NCI-H2196 (cell line): ENCODE results near the gene ULBP3.
"Not testable (repeated sequence)": the region's sequence is repeated elsewhere in the genome, so short reads cannot be mapped to it uniquely, and the experiment has no call there.

Source experiments
- DNase-seq: peaks from one replicate; lab custom pipeline; 2025; ENCODE audit not compliant: unreplicated experiment; lab: John Stamatoyannopoulos, UW

The ULBP3 gene

DNA sequence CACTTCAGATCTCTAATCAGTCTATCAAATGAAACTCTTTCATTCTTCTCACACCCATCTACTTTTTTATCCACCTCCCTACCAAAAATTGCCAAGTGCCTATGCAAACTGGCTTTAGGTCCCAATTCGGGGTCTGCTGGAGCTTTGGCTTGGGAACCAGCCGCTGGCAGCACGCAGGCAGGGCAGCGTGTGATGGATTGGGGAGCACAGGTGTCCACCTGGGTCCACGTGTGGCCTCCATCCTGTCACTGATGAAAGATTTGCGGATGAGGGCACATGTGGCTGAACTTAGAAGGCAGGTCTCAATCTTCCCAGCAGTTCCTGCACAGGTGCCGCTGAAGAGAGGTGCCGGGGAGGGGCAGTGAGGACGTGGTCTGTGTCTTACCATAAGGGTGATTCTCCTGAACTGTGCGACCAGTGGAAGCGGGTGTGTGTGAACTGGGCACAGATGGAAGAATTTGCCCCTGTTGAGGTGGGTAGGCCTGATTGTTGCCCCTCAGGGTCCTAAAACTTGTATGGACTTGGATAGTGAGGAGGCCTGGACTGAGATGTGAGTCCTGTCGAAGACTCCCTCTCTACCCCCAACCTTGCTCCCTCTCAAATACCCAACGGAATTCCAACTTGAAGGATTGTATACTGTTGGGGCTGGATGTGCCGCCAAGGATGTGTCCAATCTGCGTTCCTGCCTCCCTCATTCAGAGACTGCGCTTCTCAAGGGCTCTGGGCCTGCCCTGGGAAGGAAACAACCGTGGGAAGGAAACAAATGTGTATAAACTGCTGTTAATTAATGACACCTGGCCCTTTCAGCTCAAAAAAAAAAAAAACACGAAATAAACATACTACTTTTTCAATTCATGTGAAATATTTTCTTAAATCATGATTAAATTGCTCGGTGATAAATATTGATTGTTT is 25.2 kb downstream of the ULBP3 start:
- DNase-seq, result no peak

DNA sequence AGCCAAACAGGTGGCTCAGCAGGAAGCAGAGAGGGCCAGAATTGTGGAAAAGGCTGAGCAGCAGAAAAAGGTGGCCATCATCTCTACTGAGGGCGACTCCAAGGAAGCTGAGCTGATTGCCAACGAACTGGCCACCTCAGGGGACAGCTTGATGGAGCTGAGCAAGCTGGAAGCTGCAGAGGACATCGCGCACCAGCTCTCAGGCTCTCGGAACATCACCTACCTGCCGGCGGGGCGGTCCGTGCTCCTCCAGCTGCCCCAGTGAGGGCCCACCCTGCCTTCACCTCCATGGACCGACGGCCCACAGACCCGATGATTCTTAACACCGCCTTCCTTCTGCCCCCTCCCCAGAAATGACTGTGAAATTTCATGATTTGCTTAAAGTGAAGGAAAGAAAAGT is 25.8 kb downstream of the ULBP3 start:
- DNase-seq, result no peak

DNA sequence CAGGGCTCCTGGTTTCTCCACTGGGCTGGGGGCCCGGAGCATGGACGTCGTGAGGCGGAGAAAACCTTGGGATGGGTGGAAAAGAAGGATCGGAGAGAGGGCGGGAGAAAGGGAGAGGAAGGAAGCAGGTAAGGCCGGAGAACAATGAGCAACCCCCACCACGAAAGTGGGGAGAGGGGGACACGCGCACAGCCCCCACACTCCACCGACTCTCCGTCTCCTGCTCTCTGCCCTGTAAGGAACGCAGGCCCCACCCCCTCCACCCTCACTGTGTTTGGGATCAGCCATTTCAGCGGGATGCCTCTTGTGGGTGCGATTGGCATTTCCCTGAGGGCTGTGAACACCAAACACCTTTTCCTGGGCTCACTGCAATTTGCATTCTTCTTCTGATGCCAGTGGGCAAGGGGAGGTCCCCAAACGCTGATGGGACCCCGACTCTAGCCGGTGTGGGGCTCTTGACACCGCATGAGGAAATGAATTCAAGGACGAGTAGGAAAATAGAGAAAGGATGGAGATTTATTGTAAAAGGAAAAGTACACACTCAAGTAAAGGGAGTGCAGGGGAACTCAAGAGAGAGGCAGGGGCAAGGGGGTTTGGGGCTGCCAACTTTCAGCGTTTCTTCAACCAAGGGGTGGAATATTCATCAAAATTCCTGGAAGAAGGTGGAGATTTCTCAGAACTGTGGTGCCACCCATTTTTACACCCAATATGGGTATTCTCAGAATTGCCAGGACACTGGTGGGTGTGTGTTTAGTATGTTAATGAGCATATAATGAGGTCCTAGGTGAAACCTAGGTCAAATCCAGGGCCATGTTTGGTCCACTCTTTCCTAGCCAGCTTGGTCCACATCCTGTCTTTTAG is 30.5 kb downstream of the ULBP3 start:
- DNase-seq, result no peak

DNA sequence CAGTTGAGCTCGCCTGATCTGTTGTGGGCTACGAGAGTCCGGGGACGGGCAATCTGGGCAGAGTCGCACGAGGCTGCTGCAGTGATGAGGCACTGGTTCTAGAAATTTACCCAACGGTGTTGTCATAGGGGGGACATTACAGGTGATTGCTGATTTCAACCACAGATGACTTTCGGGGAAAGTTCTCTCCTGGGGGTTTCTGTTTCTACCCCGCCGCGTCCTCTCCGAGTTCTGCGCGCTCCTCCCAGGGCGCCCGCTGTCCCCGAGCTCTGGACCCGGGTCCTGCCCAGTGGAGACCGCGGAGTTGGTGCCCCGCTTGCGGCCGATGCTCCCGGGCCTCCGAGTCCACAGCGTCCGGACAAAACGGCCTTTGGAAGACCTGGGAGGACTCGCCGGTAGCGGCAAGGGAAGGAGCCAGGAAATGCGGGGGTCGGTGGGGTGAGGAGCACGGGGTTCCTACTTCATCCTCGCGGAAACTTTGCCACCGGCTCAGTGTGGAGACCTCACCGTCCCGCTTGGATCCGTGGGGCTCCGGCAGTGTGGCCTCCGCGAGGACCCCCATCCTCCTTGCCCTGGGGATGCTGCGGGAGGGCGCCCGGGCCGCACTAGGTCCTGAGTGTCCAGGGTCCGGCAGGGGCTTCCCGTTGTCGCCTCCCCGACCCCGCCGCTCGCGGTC is 31.3 kb downstream of the ULBP3 start:
- no peak for DNase-seq

DNA sequence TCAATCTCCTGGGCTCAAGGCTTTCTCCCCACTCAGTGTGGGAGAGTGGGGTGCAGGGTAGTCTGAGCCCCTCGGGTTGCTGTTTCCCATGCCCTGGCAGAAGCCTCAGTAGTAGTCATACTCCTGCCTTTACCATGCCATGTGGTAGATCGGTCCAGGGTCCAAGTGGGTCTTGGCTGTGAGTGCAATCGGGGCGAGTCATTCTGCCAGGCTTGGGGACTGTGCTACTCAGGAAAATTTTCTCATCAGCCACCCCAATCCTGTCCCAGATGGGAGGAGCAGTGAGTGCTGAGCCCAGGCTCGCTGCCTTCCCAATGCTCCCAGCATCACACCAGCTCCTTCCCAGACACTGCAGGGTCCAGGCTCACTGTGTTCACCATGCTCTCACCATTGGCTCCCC is 32.8 kb downstream of the ULBP3 start:
- DNase-seq, result no peak

DNA sequence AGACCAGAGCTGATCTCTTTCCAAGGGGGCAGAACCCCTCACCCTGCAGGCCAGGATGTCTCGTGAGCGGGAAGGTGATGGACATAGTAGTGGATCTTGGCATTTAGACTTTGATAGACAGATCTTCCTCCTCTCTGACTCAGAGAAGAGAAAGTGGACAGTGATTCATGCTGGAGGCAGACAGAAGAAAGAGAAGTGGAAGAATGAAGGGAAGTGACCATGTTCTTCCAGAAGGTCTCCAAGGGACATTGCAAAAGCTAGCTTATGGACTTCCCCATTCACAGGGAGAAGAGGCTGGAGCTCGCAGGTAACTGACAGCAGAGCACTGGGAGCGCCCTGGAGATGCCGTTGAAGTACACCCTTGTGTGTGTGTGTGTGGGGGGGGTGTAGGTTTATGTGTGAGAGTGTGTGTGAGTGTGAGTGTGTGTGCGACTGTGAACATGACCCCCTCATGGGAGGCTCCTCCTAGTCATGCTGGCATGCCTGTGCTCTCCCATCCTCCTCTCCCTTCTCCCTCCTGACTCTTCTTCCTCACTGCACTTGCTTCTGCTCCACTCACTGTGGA is 35.6 kb downstream of the ULBP3 start:
- no peak for DNase-seq

DNA sequence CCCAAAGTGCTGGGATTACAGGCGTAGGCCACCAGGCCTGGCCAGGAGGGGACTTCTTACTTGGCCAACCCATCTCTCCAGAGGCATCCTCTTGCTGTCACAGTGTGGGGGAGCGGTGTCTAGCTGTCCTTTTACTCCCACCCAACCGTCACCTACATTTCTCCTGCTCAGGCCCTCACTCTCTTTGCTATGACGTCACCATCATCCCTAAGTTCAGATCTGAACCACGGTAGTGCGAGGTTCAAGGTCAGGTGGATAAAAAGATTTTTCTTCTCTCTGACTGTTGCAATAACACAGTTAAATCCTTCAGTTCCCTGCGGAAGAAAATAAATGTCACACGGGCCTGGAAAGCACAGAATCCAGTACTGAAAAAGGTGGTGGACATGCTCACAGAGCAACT is 36.3 kb downstream of the ULBP3 start:
- no peak for DNase-seq

DNA sequence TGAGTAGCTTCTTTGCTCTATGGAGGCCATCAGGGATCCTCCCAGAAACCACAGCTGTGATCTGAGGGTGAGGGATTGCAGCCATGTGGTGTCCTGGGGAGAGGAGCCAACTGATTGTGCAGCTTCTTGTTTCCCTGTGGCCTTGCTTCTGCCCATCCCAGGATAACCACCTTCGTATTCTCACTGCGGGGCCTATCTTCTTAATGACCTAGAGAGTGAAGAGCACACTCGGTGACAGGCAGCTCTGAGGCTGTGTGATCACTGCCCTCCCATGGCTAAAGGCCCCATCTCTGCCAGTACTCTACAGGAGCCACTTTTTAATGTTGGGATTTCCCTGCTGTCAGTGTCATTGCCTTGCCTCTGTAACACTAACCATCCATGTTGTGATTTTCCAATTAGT is 38.3 kb downstream of the ULBP3 start:
- DNase-seq, result no peak

DNA sequence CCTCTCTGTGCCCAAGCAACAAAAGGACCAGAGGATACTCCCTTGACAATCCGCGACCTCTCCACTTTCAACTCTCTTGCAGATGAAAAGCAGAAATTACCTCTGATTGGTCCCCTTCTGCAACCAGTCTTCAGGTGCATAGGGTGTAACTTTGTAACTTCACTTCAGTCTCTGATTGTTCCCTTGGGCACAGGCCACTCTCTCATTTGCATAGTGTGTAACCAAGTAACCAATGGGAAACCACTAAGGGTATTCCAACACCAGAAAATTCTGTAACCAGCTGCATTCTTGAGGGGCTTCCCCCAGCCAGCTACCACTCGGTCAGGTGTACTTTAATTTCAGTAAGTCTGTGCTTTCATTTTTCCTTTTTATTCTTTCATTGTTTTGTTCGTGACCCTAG is 39.2 kb downstream of the ULBP3 start:
- no peak for DNase-seq

DNA sequence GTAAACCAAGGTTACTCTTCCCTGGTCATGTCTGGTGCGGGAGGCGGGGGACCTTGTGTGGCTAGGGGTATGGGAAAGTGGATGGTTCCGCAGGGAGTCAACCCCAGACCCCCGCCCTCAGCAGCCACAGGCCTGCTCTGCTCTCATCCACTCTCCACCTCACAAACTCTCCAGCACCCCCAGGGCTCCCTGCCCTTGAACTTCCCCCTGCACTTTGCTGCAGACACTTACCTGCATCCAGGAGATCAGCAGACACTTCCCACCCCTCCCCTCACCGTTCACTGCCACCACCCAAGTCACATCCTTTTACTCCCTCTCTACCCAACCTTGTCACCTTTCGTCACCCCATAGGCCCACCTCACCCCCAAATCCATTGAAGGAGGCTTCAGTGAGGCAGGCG is 39.6 kb downstream of the ULBP3 start:
- DNase-seq, result no peak

DNA sequence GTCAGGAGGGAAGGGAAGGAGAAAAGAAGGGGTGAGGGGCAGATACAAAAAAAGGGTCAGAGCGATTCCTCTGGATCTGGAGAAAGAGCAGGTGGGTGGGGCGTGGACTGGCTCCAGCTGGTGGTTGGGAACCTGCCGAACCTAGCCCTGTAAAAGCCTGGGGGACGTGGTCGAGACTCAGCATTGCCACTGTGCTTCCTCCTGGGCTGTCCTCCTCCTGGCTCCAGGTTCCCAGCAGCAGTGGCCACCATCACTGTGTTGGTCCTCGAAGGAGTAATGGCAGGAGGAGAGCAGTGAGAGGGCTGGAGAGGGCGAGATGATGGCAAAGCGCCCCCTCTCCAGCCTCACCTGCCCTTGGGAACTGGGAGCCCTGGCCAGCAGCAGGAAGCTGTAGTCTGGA is 40.1 kb downstream of the ULBP3 start:
- DNase-seq, result no peak

DNA sequence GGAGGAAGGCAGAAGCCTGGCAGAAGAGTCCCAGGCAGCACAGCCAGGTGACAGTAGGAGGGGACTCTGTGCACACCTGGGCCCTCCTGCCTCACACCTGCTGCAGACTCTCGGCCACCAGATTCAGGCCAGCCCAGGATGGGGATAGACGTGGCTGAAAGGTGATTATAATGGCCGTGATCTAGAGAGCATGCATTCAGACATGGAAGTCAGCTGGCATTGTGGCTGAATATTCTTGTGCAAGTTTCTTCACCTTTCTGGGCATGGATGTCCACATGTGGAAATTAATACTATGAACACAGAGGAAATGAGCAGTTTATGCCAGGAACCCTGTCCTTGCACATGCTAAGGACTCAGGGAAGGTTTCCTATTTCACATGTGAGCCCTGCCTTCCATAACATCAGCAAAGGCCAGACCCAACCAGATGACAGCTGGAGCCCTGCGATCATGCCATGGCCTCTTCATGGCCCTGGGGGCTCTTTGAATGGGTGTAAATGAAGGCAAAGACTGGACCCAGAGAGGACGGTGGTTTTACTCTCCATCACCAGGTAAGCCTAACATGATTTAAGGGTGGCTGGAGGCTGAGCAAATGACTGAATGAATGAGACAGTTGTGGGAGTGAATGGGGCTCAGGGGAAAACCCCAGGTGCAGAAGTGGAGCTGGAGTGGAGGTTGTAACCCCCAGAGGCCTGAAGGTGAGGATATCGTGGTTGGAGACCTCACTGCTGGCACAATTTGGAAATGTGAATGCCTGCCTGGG is 40.9 kb downstream of the ULBP3 start:
- DNase-seq, result no peak

DNA sequence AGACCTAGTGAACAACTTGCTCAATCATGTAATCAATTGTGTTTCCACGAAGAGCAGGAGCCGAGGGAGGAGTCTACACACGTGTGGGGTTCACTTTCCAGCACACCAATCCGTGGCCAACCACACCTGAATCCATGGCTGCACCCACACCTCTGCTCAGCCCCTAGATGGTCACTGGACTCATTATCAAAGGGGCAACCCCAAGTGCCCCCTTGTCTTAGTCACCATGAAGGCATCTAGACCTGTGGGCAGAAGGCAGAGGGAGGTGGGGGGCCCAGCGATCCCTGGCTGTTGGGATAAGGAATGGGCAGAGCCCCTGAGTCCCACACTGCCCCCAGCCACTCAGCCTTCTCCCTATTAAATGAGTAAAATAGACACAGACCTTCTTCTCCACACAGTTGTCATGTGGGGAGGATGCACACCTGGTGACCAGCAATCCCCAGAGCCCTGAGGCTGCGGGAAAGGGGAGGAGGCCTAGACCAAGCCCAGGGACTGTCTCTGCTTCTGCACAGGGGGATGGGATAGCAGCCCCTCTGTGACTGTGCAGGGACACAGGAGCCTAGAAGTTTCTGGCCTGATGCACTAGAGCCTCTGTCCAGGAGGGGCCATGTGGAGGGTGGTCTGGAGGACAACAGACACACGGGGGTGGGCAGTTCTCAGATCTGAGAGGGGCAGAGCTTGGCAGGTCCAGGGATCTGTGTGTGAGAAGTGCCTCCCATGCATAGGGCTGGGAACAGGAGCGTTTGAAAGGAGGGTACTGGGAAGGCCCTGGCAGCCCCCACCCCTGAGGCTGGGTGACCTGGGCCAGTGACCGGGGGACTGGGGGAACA is 41.7 kb downstream of the ULBP3 start:
- no peak for DNase-seq

DNA sequence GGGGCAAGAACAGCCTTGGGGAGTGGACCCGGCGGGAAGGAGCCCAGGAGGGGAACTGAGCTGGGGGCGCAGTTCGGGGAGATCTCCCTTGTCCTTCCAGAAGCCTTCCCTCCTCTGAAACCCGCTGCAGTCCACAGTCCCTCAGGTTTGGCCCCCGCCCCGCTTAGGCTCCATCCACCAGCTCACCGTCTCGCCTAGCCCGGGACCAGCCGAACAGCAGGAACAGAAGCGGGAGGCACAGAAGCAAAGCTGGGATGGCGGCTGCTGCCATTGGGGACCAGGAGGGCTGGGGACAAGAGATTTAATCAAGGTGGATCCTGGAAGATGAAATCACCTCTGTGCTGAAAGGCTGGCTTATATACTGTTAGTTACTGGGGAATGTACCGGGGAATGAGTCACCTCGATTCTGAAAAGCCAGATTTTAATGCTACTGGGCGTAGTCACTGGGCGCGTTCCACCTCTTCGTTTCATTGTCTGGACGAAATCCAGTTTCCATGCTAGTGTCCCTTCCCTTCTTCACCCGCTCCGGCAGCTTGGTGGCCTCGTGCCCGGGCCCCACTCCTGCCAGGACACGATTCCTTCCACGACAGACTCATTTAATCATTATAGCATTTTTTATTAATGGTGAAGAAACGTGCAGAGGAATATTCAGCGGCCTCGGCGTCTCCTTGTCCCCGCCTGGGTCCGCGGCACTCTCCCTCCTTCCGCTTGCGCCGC is 43.6 kb downstream of the ULBP3 start, which contains the start of gene RAET1L:
Gene RAET1L, minus strand, starts transcription at position 332 of the 717 bp plus-strand sequence. Its CDS starts 61 bp downstream, at position 271.
- DNase-seq, result no peak

DNA sequence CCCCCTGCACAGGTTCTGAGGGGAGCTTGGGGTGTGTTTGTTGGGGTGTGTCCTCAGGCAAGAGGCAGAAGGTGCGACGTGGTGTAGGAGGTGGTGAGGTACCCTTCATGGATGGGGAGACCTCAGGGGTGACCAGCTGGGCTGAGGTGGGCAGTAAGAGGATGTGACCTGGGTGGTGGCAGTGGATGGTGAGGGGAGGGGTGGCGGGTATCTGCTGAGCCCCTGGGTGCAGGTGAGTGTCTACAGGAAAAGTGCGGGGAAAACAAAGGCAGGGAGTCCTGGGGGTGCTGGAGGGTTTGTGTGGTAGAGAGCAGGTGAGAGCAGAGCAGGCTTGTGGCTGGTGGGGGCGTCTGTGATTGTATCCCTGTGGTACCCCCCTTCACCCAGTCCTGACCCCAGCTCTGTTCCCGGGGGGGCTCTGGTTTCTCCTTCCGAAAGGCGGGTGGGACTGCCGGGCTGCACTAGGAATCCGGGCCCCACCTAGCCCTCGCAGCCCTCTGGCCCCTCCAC is 44.2 kb downstream of the ULBP3 start:
- no peak for DNase-seq

DNA sequence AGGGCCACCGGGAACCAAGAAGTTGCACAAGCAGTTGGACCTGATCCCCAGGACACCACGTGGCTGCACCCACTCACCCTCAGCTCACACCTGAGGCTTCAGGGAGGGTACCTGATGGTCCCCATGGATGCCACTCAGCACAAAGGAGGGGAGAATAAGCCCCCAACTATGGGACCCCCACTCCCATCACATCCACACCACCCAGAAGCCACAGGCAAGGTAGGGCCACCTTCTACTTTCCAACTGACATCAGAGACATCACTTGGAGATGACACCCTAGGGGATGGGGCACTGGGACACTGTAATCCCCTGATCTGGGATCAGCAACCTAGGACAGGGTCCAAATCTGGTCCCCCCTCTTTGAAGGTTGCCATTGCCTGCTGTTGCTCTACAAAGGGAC is 44.9 kb downstream of the ULBP3 start:
- DNase-seq, result not testable (repeated sequence)

DNA sequence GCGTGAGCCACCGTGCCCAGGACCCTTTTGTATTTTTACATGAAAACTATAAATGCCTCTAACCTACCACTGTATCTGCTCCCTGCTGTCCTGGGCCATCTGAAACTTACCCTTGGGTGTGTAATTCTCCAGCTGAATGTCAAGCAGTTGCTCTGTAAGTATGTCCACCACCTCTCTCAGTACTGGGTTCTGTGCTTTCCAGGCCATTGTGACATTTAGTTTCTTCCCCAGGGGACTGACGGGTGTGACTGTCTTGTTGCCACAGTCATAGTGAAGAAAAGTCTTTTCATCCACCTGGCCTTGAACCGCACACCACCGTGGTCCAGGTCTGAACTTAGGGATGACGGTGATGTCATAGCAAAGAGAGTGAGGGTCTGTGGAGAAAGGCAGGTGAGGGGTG is 47.1 kb downstream of the ULBP3 start:
- DNase-seq, result not testable (repeated sequence)

DNA sequence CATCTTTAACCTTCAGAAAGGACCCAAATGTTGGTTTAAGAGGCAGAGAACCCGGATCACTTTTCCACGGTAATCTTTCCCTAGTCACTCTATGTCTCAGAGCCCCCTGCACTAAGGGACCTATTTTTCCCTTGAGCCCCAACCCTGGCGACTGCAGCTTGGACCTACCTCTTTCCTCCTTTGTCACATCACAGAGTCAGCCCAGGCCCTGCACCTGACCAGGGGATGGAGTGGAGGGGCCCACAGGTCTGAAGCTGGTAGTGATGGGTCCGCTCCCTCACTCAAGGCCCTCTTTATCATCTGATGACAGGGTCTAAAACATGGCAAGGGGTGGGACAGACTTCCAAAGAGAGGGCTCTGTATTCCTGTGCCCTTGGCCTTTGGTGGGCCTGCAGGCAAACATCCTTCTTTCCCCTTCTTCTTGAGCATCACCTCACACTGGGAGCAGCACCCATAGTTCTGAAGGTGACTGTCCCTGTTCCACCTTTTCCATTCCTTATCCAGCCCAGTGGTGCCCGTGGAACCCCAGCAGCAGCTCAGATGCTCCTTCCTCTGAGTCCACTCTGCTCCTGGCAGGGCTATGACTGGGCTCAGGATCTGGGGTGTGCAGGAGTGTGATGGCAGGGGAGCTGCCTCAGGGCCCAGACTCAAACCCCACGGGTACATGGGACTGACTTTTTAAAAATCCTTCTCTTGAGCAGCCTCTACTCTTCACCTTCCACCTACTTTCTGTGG is 49.9 kb downstream of the ULBP3 start:
- no peak for DNase-seq
